ENCODE results near the gene CD300LG.

GRCh38 chr17:43822570-43823190 is 24.3 kb upstream of the CD300LG start:
- no peak for TF ChIP-seq CTCF (conservative IDR thresholded peaks at IDR 0.05; ENCODE audit: low read depth in 2 of 2)
- TF ChIP-seq NANOG (IDR thresholded peaks at IDR 0.05; ENCODE audit: borderline replicate concordance): no peak
- TF ChIP-seq POLR2AphosphoS5 (IDR thresholded peaks at IDR 0.05; ENCODE audit: low read depth): no peak
- TF ChIP-seq JUNB (IDR thresholded peaks at IDR 0.05; ENCODE audit: unreplicated experiment): no peak
- TF ChIP-seq REST (IDR thresholded peaks at IDR 0.05; ENCODE audit: unreplicated experiment): no peak
- no peak for TF ChIP-seq EZH2 (IDR thresholded peaks at IDR 0.05; ENCODE audit: low read depth, unreplicated experiment)
- TF ChIP-seq ZNF331 (CRISPR knock-in tag; IDR thresholded peaks at IDR 0.05; ENCODE audit: low read depth): no peak
- TF ChIP-seq CREB1 (CRISPR knock-in tag; IDR thresholded peaks at IDR 0.05; ENCODE audit: low read depth): no peak
- TF ChIP-seq EZH2phosphoT487 (IDR thresholded peaks at IDR 0.05; ENCODE audit: unreplicated experiment): no peak
- TF ChIP-seq ETS1 (IDR thresholded peaks at IDR 0.05): no peak
- no peak for TF ChIP-seq ZNF114 (CRISPR knock-in tag; IDR thresholded peaks at IDR 0.05)
- TF ChIP-seq STAT1 (IDR thresholded peaks at IDR 0.05; ENCODE audit: unreplicated experiment): no peak

Data from GM23338 (cell line).